ENCODE measurements around the gene DPH5.
"Not testable (repeated sequence)": the region's sequence is repeated elsewhere in the genome, so short reads cannot be mapped to it uniquely, and the experiment has no call there.

DNA sequence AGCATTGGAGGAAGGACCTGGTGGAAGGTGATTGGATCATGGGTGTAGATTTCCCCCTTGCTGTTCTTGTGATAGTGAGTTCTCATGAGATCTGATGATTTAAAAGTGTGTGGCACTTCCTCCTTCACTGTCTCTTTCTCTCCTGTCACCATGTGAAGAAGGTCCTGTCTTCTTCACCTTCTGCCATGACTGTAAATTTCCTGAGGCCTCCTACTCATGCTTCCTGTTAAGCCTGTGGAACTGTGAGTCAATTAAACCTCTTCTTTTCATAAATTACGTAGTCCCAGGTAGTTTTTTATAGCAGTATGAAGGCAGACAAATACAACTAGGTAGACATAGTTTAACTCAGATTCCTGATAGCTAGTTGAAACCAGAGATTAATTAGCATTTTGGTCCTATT, 72.6 kb downstream of the DPH5 start:
- not testable (repeated sequence) for TF ChIP-seq CTCF (IDR thresholded peaks at IDR 0.05; ENCODE audit: insufficient read depth, low read length, poor library complexity, severe bottlenecking); EZH2phosphoT487 (conservative IDR thresholded peaks at IDR 0.05; ENCODE audit: low read length)

Data from SU-DHL-6 (cell line).